KMS-11 (cell line): ENCODE measurements around the gene PLXDC1.

Experiments used
- H2AFZ ChIP-seq: fragments of 200-600 bp; sonication (generic); 2 replicates; pipeline ENCODE4 v1.6.1; 2016; ENCODE audit warnings: antibody characterized with exemption, mixed run types, low read depth
- H3K27ac ChIP-seq: fragments of 200-600 bp; sonication (generic); 2 replicates; pipeline ENCODE4 v1.6.1; 2016; ENCODE audit warnings: mild to moderate bottlenecking, mixed run types
- H3K27me3 ChIP-seq: fragments of 200-600 bp; sonication (generic); 2 replicates; pipeline ENCODE4 v1.6.1; 2017; ENCODE audit warnings: mild to moderate bottlenecking, low read depth, mixed run types, moderate library complexity; ENCODE audit not compliant: insufficient read depth
- H3K36me3 ChIP-seq: fragments of 200-600 bp; sonication (generic); 2 replicates; pipeline ENCODE4 v1.6.1; 2017; ENCODE audit warnings: mild to moderate bottlenecking, mixed run types; ENCODE audit not compliant: insufficient read depth
- H3K4me1 ChIP-seq: fragments of 200-600 bp; sonication (generic); 2 replicates; pipeline ENCODE4 v1.6.1; 2016; ENCODE audit warnings: mild to moderate bottlenecking, low read depth, mixed run types; ENCODE audit not compliant: poor library complexity, severe bottlenecking
- H3K4me2 ChIP-seq: fragments of 200-600 bp; sonication (generic); 2 replicates; pipeline ENCODE4 v1.7.0; 2016; ENCODE audit warnings: mild to moderate bottlenecking, mixed run types
- H3K4me3 ChIP-seq: fragments of 200-600 bp; sonication (generic); IDR thresholded peaks from 2 replicates; pipeline ENCODE4 v1.6.1; 2017; ENCODE audit warnings: low read depth, low read length, mixed read lengths; ENCODE audit not compliant: insufficient read depth
- H3K79me2 ChIP-seq: fragments of 200-600 bp; sonication (generic); 2 replicates; pipeline ENCODE4 v1.6.1; 2016; ENCODE audit warnings: low read depth, mixed run types; ENCODE audit not compliant: insufficient read depth
- H3K9ac ChIP-seq: fragments of 200-600 bp; sonication (generic); 2 replicates; pipeline ENCODE4 v1.6.1; 2016; ENCODE audit warnings: mild to moderate bottlenecking, mixed run types
- H4K20me1 ChIP-seq: fragments of 200-600 bp; sonication (generic); 2 replicates; pipeline ENCODE4 v1.6.1; 2016; ENCODE audit warnings: mild to moderate bottlenecking, mixed run types; ENCODE audit not compliant: insufficient read depth
- CTCF ChIP-seq: fragments of 200-600 bp; sonication (generic); conservative IDR thresholded peaks from 2 replicates; pipeline ENCODE4 v1.6.1; 2017; ENCODE audit warnings: low read depth, mild to moderate bottlenecking, antibody characterized with exemption, low read length, moderate library complexity, mixed read lengths

PLXDC1 gene

GRCh38 chr17:39150795-39151149 is 665 bp downstream of the PLXDC1 start:
- Histone ChIP-seq H3K27ac (no peak overlapping the region), H3K27me3 (peaks cover 9% of the 10 kb centered on the region; the same call in 1 of the 2 replicates), H3K9ac (no peak overlapping the region), H3K4me3 (no peak overlapping the region), H3K36me3 (no peaks in the 10 kb centered on the region), H3K79me2 (no peaks in the 10 kb centered on the region), H2AFZ (no peak overlapping the region), H3K4me1 (peaks cover 11% of the 10 kb centered on the region), H3K4me2 (no peak overlapping the region), H4K20me1 (no peaks in the 10 kb centered on the region)
- TF ChIP-seq CTCF = no peak

- Histone ChIP-seq H3K79me2 (no peaks in the 10 kb centered on the region), H2AFZ (no peak overlapping the region), H4K20me1 (no peaks in the 10 kb centered on the region), H3K36me3 (no peaks in the 10 kb centered on the region), H3K27ac (no peak overlapping the region), H3K4me3 (no peak overlapping the region), H3K4me1 (peaks cover 10% of the 10 kb centered on the region), H3K4me2 (no peak overlapping the region), H3K27me3 (peaks cover 9% of the 10 kb centered on the region; the same call in 1 of the 2 replicates), H3K9ac (no peak overlapping the region)
- TF ChIP-seq CTCF = no peak
Measured at GRCh38 chr17:39150104-39150634, 1.3 kb downstream of the PLXDC1 start.

- H4K20me1 ChIP-seq = no peaks in the 10 kb centered on the region
- H3K79me2 ChIP-seq = no peaks in the 10 kb centered on the region
- H3K27me3 ChIP-seq = peaks cover 9% of the 10 kb centered on the region; the same call in 1 of the 2 replicates
- no peak overlapping the region for H3K4me3 ChIP-seq
- no peak overlapping the region for H2AFZ ChIP-seq
- no peak overlapping the region for H3K4me2 ChIP-seq
- no peaks in the 10 kb centered on the region for H3K36me3 ChIP-seq
- no peak overlapping the region for H3K27ac ChIP-seq
- no peak for TF ChIP-seq CTCF
- H3K4me1 ChIP-seq = peaks cover 5% of the 10 kb centered on the region
- no peak overlapping the region for H3K9ac ChIP-seq
Measured at GRCh38 chr17:39147221-39148185, 3.9 kb downstream of the PLXDC1 start.

GRCh38 chr17:39146273-39146672 is 5.2 kb downstream of the PLXDC1 start:
- TF ChIP-seq CTCF = no peak
- peaks cover 9% of the 10 kb centered on the region; the same call in 1 of the 2 replicates for H3K27me3 ChIP-seq

More at GRCh38 chr17:39146273-39146672, 5.2 kb downstream of the PLXDC1 start:
- Histone ChIP-seq H3K27ac (no peak overlapping the region), H3K4me2 (no peak overlapping the region), H3K9ac (no peak overlapping the region), H3K4me3 (no peak overlapping the region), H3K36me3 (no peaks in the 10 kb centered on the region), H2AFZ (no peak overlapping the region), H4K20me1 (no peaks in the 10 kb centered on the region), H3K4me1 (no peaks in the 10 kb centered on the region), H3K79me2 (no peaks in the 10 kb centered on the region)
